Caco-2 (cell line): ENCODE data around the gene ERVFRD-1. TPM values are rescaled to one million over a fixed set of nuclear protein-coding genes. Genes with fewer than 3 reads are reported as not detected.

Experiments used
- BruUV-seq: library from RNA; stranded (reverse); fragments of 400-500 nt; replicated peaks from 2 replicates; lab custom pipeline; 2021; lab: Mats Ljungman, UMichigan
- CTCF ChIA-PET: fragments of 300-600 bp; sonication (Branson Sonifier 250); formaldehyde crosslinking; loops from one replicate; lab custom pipeline; 2022; ENCODE audit warnings: antibody characterized with exemption; lab: Charles Lee
- POLR2A ChIA-PET: fragments of 300-600 bp; sonication (Branson Sonifier 250); formaldehyde crosslinking; loops from one replicate; lab custom pipeline; 2022; ENCODE audit warnings: antibody characterized with exemption; lab: Charles Lee
- DNase-seq, 2 experiments: peaks; one replicate each; pipeline versions ENCODE4 v3.0.0 to v3.0.0-alpha.2; 2020 to 2022
- H3K27me3 ChIP-seq: replicated peaks from 2 replicates; pipeline ENCODE4 v1.6.0; 2011; ENCODE audit warnings: low read length; ENCODE audit not compliant: control insufficient read depth, insufficient read depth
- H3K36me3 ChIP-seq: 2 replicates; pipeline ENCODE4 v1.5.1; 2011; ENCODE audit warnings: low read length; ENCODE audit not compliant: control insufficient read depth, insufficient read depth
- H3K4me1 ChIP-seq: fragments of 250-450 bp; sonication (Bioruptor Pico); 2 replicates; pipeline ENCODE4 v1.5.1; 2020; ENCODE audit warnings: mild to moderate bottlenecking
- H3K4me3 ChIP-seq: 2 replicates; pipeline ENCODE4 v1.5.1; 2011; ENCODE audit warnings: low read depth, mild to moderate bottlenecking, control low read depth, low read length
- H3K9me3 ChIP-seq: fragments of 250-450 bp; sonication (Bioruptor Pico); 2 replicates; pipeline ENCODE4 v1.5.1; 2020; ENCODE audit warnings: mild to moderate bottlenecking, moderate library complexity
- H3K27ac Mint-ChIP-seq: one replicate; pipeline ENCODE4 v1.8.0; 2022; ENCODE audit warnings: mixed read lengths; ENCODE audit not compliant: unreplicated experiment
- H3K27me3 Mint-ChIP-seq: one replicate; pipeline ENCODE4 v1.8.0; 2022; ENCODE audit warnings: mixed read lengths; ENCODE audit not compliant: insufficient read depth, unreplicated experiment
- H3K36me3 Mint-ChIP-seq: one replicate; pipeline ENCODE4 v1.8.0; 2022; ENCODE audit warnings: mild to moderate bottlenecking, mixed read lengths; ENCODE audit not compliant: insufficient read depth, unreplicated experiment
- H3K4me1 Mint-ChIP-seq: one replicate; pipeline ENCODE4 v1.8.0; 2022; ENCODE audit warnings: low read depth, mixed read lengths; ENCODE audit not compliant: unreplicated experiment
- H3K4me3 Mint-ChIP-seq: one replicate; pipeline ENCODE4 v1.8.0; 2022; ENCODE audit warnings: mild to moderate bottlenecking, moderate library complexity, mixed read lengths; ENCODE audit not compliant: unreplicated experiment
- H3K9me3 Mint-ChIP-seq: one replicate; pipeline ENCODE4 v1.8.0; 2022; ENCODE audit warnings: mixed read lengths; ENCODE audit not compliant: unreplicated experiment
- intact Hi-C: fragments of 100-400 bp; cut with micrococcal nuclease; formaldehyde crosslinking; loops from one replicate; pipeline ENCODE4 v1.10.0; 2022; ENCODE audit not compliant: unreplicated experiment
- total RNA-seq: library from RNA; stranded (reverse); gene quantifications from 2 replicates; pipeline ENCODE4 v1.2.3, GENCODE V29; 2022
- TF ChIP-seq, protein P1 (sequence below), 2 experiments: fragments of 200-600 bp in 1 of 2; IDR thresholded peaks; 1 replicate in 1 of 2; 2 replicates in 1 of 2; pipeline versions ENCODE4 v1.5.1 to v1.8.0; 2011 to 2022; ENCODE audit warnings: antibody characterized with exemption in 1 of 2, control low read depth in 1 of 2, inconsistent platforms in 1 of 2, low read depth in 1 of 2, low read length in 1 of 2, mild to moderate bottlenecking in 1 of 2, moderate library complexity in 1 of 2; ENCODE audit not compliant: insufficient read depth in 1 of 2, severe bottlenecking in 1 of 2, unreplicated experiment in 1 of 2

The ERVFRD-1 gene
- total RNA-seq, 1 experiment from 2014 or later: 0.29 TPM

DNA sequence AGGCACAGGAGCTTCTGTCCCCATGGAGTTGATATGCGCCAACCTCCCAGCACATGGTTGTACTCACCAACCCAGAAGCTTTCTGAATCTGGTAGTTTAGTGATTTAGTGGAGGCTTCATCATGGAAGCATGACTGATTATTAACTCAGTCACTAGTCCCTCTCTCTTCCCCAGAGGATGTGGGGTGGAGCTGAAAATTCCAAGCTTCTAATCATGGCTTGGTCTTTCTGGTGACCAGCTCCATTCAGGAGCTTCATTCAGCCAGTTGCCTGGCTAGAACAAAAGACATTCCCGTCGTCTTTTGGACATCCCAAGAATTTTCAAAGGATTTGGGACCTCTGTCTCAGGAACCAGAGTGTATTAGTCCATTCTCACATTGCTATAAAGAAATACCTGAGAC lies 31.2 kb downstream of the ERVFRD-1 start:
- H3K4me1 Mint-ChIP-seq: no peaks in the 10 kb centered on the region
- H3K9me3 ChIP-seq: no peaks in the 10 kb centered on the region
- H3K36me3 Mint-ChIP-seq: no peaks in the 10 kb centered on the region
- no peaks in the 10 kb centered on the region for H3K36me3 ChIP-seq
- BruUV-seq: no TSS peak
- H3K27me3 ChIP-seq: no peaks in the 10 kb centered on the region
- no peak overlapping the region for H3K27ac Mint-ChIP-seq
- TF ChIP-seq, protein P1, sequence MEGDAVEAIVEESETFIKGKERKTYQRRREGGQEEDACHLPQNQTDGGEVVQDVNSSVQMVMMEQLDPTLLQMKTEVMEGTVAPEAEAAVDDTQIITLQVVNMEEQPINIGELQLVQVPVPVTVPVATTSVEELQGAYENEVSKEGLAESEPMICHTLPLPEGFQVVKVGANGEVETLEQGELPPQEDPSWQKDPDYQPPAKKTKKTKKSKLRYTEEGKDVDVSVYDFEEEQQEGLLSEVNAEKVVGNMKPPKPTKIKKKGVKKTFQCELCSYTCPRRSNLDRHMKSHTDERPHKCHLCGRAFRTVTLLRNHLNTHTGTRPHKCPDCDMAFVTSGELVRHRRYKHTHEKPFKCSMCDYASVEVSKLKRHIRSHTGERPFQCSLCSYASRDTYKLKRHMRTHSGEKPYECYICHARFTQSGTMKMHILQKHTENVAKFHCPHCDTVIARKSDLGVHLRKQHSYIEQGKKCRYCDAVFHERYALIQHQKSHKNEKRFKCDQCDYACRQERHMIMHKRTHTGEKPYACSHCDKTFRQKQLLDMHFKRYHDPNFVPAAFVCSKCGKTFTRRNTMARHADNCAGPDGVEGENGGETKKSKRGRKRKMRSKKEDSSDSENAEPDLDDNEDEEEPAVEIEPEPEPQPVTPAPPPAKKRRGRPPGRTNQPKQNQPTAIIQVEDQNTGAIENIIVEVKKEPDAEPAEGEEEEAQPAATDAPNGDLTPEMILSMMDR (IDR thresholded peaks at IDR 0.05; ENCODE audit: insufficient read depth in 1 of 2, low read depth in 1 of 2, low read length in 1 of 2, severe bottlenecking in 1 of 2, unreplicated experiment in 1 of 2): no peak
- H3K4me3 ChIP-seq: no peak overlapping the region
- H3K4me1 ChIP-seq: no peaks in the 10 kb centered on the region
- POLR2A ChIA-PET: interaction anchor here (0.6 kb wide), 1 partner anchor 13 kb away, joined by 3 read pairs; the partner anchor contains the start of gene SMIM13
- CTCF ChIA-PET: interaction anchor here (1.0 to 1.2 kb wide), 3 partner anchors 11 to 126 kb away, joined by 3 to 4 read pairs (median 3); no protein-coding TSS in a partner anchor
- DNase-seq: no peak
- intact Hi-C loops: no loop called here
- H3K4me3 Mint-ChIP-seq: no peak overlapping the region
- H3K27me3 Mint-ChIP-seq: no peaks in the 10 kb centered on the region
- H3K9me3 Mint-ChIP-seq: no peaks in the 10 kb centered on the region

DNA sequence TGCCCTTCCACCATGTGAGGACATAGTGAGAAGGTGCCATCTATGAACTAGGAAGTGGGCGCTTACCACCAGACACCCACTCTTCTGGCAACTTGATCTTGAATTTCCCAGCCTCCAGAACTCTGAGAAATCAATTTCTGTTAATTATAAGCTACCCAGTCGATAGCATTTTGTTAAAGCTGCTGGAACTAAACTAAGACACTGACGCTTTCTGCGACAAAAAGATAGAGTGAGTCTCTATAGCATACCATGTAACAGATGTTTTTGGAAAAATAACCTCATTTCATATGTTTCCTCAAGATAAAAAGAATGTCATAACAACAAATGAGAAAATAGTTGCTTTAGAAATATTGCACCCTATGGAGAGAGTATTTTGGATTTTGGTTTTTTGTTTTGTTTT lies 33.3 kb downstream of the ERVFRD-1 start:
- no TSS peak for BruUV-seq
- Mint-ChIP-seq H3K36me3 (no peaks in the 10 kb centered on the region), H3K27me3 (no peaks in the 10 kb centered on the region), H3K27ac (no peak overlapping the region), H3K9me3 (no peaks in the 10 kb centered on the region), H3K4me1 (no peaks in the 10 kb centered on the region), H3K4me3 (no peak overlapping the region)
- H3K27me3 ChIP-seq: no peaks in the 10 kb centered on the region
- CTCF ChIA-PET: no interaction called here
- no peaks in the 10 kb centered on the region for H3K9me3 ChIP-seq
- no peaks in the 10 kb centered on the region for H3K36me3 ChIP-seq
- DNase-seq: no peak
- intact Hi-C loops: no loop called here
- POLR2A ChIA-PET: no interaction called here
- H3K4me1 ChIP-seq: no peaks in the 10 kb centered on the region
- TF ChIP-seq, protein P1 (IDR thresholded peaks at IDR 0.05; ENCODE audit: insufficient read depth in 1 of 2, low read depth in 1 of 2, low read length in 1 of 2, severe bottlenecking in 1 of 2, unreplicated experiment in 1 of 2): no peak
- no peak overlapping the region for H3K4me3 ChIP-seq

DNA sequence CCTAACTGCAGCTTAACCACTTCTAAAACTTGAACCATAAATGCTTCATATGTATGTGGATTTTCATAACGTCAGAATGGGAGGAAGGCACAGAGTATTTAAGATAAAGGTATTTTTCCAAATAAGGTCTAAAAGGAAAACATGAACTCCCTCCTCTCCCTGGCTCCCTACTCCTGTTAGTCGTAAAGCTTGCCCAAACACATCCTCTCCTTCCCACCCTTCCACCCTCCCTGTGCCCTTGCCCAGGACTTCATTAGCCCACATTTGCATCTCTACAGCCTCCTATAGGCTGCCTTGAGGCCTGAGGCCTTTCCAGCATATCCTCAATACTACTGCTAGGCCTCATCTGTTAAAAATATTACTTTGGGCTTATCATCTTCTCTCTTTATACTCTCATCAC lies 35.0 kb downstream of the ERVFRD-1 start:
- no peaks in the 10 kb centered on the region for H3K36me3 Mint-ChIP-seq
- ChIA-PET CTCF (no interaction called here), POLR2A (no interaction called here)
- BruUV-seq: no TSS peak
- Histone ChIP-seq H3K4me1 (no peaks in the 10 kb centered on the region), H3K4me3 (no peak overlapping the region), H3K36me3 (no peaks in the 10 kb centered on the region), H3K9me3 (no peaks in the 10 kb centered on the region), H3K27me3 (no peaks in the 10 kb centered on the region)
- H3K27me3 Mint-ChIP-seq: no peaks in the 10 kb centered on the region
- no peak overlapping the region for H3K27ac Mint-ChIP-seq
- H3K9me3 Mint-ChIP-seq: no peaks in the 10 kb centered on the region
- intact Hi-C loops: no loop called here
- no peaks in the 10 kb centered on the region for H3K4me1 Mint-ChIP-seq
- DNase-seq: no peak
- TF ChIP-seq, protein P1 (IDR thresholded peaks at IDR 0.05; ENCODE audit: insufficient read depth in 1 of 2, low read depth in 1 of 2, low read length in 1 of 2, severe bottlenecking in 1 of 2, unreplicated experiment in 1 of 2): no peak
- H3K4me3 Mint-ChIP-seq: no peak overlapping the region
